Vagina (tissue), 2 donors: ENCODE measurements around the gene PRR14.

ENCODE experiments used
- POLR2A ChIP-seq, 2 donors: fragments of 450-650 bp; IDR thresholded peaks; one replicate each; pipeline ENCODE4 v1.6.1; 2017; ENCODE audit warnings: antibody characterized with exemption in 2 of 2, mild to moderate bottlenecking in 2 of 2, moderate library complexity in 2 of 2
- POLR2AphosphoS5 ChIP-seq, 2 donors: sonication (generic); formaldehyde crosslinking; IDR thresholded peaks; one replicate each; pipeline ENCODE4 v1.9.0; 2017; ENCODE audit warnings: antibody characterized with exemption in 2 of 2, mild to moderate bottlenecking in 2 of 2, low read depth in 1 of 2; ENCODE audit not compliant: insufficient read depth in 1 of 2
- TF ChIP-seq, protein P1 (sequence below), 3 experiments: fragments of 450-650 bp in 2 of 3; fragments of 200-600 bp in 1 of 3; sonication (generic) in 1 of 3; IDR thresholded peaks; one replicate each; pipeline ENCODE4 v1.5.1; 2017 to 2019; ENCODE audit warnings: antibody characterized with exemption in 3 of 3, mild to moderate bottlenecking in 2 of 3, moderate library complexity in 2 of 3

DNA sequence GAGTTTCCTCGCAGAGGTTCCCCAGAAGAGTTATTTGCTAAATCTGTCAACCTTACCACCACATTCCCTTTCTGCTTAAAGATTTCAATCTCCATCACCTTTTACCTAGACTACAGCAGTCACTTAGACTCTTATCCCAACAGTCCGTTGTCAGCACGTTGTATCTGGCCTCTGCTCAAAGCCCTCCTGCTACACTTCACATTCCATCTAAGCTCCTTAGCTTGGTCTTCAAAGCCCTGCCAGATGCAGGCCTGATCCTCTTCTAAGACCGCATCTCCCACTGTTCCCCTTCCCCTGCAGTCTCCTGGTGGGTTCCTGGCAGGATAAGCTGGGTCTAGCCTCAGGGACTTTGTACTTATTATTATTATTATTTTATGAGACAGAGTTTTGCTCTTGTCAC, 37.9 kb downstream of the PRR14 start:
- TF ChIP-seq POLR2AphosphoS5 (IDR thresholded peaks at IDR 0.05; ENCODE audit: insufficient read depth in 1 of 2, low read depth in 1 of 2) (no peak), POLR2A (IDR thresholded peaks at IDR 0.05) (no peak)
- TF ChIP-seq, protein P1, sequence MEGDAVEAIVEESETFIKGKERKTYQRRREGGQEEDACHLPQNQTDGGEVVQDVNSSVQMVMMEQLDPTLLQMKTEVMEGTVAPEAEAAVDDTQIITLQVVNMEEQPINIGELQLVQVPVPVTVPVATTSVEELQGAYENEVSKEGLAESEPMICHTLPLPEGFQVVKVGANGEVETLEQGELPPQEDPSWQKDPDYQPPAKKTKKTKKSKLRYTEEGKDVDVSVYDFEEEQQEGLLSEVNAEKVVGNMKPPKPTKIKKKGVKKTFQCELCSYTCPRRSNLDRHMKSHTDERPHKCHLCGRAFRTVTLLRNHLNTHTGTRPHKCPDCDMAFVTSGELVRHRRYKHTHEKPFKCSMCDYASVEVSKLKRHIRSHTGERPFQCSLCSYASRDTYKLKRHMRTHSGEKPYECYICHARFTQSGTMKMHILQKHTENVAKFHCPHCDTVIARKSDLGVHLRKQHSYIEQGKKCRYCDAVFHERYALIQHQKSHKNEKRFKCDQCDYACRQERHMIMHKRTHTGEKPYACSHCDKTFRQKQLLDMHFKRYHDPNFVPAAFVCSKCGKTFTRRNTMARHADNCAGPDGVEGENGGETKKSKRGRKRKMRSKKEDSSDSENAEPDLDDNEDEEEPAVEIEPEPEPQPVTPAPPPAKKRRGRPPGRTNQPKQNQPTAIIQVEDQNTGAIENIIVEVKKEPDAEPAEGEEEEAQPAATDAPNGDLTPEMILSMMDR (IDR thresholded peaks at IDR 0.05), result no peak
